Vagina (tissue), 2 donors: Measurements from ENCODE around the gene SSR3.

Source experiments
- POLR2A ChIP-seq, 2 donors: fragments of 450-650 bp; IDR thresholded peaks; one replicate each; pipeline ENCODE4 v1.6.1; 2017; ENCODE audit warnings: antibody characterized with exemption in 2 of 2, mild to moderate bottlenecking in 2 of 2, moderate library complexity in 2 of 2
- POLR2AphosphoS5 ChIP-seq, 2 donors: sonication (generic); formaldehyde crosslinking; IDR thresholded peaks; one replicate each; pipeline ENCODE4 v1.9.0; 2017; ENCODE audit warnings: antibody characterized with exemption in 2 of 2, mild to moderate bottlenecking in 2 of 2, low read depth in 1 of 2; ENCODE audit not compliant: insufficient read depth in 1 of 2
- TF ChIP-seq, protein P1 (sequence below), 3 experiments: fragments of 450-650 bp in 2 of 3; fragments of 200-600 bp in 1 of 3; sonication (generic) in 1 of 3; IDR thresholded peaks; one replicate each; pipeline ENCODE4 v1.5.1; 2017 to 2019; ENCODE audit warnings: antibody characterized with exemption in 3 of 3, mild to moderate bottlenecking in 2 of 3, moderate library complexity in 2 of 3

DNA sequence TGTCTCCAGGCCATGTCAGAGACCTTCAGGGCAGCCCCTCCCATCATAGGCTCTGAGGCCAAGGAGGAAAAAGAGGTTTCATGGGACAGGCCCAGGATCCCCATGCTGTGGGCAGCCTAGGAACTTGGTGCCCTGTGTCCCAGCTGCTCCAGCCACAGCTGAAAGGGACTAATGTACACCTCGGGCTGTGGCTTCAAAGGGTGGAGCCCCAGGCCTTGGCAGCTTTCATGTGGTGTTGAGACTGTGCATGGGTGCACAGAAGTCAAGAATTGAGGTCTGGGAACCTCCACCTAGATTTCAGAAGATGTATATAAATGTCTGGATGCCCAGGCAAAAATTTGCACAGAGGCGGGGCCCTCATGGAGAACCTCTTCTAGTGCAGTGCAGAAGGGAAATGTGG, 6.6 kb upstream of the SSR3 start:
- TF ChIP-seq, protein P1, sequence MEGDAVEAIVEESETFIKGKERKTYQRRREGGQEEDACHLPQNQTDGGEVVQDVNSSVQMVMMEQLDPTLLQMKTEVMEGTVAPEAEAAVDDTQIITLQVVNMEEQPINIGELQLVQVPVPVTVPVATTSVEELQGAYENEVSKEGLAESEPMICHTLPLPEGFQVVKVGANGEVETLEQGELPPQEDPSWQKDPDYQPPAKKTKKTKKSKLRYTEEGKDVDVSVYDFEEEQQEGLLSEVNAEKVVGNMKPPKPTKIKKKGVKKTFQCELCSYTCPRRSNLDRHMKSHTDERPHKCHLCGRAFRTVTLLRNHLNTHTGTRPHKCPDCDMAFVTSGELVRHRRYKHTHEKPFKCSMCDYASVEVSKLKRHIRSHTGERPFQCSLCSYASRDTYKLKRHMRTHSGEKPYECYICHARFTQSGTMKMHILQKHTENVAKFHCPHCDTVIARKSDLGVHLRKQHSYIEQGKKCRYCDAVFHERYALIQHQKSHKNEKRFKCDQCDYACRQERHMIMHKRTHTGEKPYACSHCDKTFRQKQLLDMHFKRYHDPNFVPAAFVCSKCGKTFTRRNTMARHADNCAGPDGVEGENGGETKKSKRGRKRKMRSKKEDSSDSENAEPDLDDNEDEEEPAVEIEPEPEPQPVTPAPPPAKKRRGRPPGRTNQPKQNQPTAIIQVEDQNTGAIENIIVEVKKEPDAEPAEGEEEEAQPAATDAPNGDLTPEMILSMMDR (IDR thresholded peaks at IDR 0.05) = no peak
- TF ChIP-seq POLR2A (IDR thresholded peaks at IDR 0.05) = no peak
- no peak for TF ChIP-seq POLR2AphosphoS5 (IDR thresholded peaks at IDR 0.05; ENCODE audit: insufficient read depth in 1 of 2, low read depth in 1 of 2)
